Activated CD8-positive, alpha-beta memory T cell treated with anti-CD3 and anti-CD28 coated beads, Interleukin-2, amount 50 U/mL, for 1 hour (primary cell): ENCODE results near the gene GCLC.
"Not testable (repeated sequence)": the region's sequence is repeated elsewhere in the genome, so short reads cannot be mapped to it uniquely, and the experiment has no call there.

Experiments
- DNase-seq: peaks from one replicate; pipeline ENCODE4 v3.0.0-alpha.2; 2020; ENCODE audit errors: extremely low read depth

Gene GCLC

GRCh38 chr6:53544470-53545308, at the start of gene GCLC:
Gene GCLC, minus strand, starts transcription at chr6:53545101. Its CDS starts 456 bp downstream, at chr6:53544645.
- peak; percentile 66 for DNase-seq

GRCh38 chr6:53594596-53594995, 49.7 kb upstream of the GCLC start:
- DNase-seq, result no peak

DNA sequence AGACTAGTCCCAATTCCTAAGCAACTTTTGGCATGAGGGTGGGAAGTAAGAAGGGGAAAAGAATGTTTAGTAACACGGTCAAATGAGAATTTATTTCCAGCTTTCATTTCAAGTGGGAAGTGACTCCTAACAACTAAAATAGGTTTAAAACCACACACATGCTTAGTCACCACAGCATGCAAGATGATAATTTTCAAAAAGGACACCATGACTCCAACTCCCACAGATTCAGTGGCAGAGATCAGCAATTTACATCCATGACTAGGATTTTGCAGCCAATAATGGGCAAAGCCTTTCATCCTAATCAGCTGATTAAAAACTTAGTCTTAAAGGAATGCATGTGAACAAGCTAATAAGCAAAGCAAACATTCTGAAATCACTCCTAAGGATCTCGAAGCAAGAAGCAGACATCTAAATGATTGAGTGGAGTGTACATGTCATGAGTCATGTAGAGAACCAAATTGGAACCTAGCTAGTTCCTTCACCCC, 48.1 kb upstream of the GCLC start:
- DNase-seq, result no peak

- no peak for DNase-seq
Observed at GRCh38 chr6:53591873-53592272, 47.0 kb upstream of the GCLC start.

DNA sequence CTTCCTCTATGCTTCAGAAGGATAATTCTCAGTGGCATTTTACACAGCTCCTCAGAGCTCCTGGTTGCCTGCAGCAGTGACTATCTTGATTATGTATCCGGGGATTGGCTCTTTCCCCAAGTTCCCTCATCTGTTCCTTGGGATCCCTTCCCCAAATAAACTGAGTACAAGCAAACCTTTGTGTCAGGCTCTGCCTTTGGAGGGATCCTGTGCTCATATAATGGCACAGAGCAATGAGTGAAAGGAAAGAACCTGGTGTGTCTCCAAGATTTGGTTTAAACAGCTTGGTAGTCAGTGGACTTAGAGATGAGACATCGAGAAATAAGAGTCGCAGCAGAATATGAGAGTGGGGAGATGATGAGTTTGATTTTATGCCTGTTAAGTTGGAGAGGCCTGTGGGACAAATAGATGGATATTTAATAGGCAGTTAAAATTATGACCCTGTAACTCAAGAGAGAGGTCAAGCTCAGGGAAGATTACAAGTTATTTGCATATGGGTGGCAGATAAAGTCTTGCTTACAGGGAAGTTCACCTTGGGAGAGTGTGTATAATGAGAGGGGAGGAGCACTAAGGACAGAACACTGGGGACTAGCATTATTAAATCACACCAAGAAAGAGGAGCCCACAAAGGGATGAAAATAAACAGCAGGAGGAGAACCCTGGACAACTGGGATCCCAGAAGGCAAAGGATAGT, 44.1 kb upstream of the GCLC start:
- DNase-seq, result no peak

DNA sequence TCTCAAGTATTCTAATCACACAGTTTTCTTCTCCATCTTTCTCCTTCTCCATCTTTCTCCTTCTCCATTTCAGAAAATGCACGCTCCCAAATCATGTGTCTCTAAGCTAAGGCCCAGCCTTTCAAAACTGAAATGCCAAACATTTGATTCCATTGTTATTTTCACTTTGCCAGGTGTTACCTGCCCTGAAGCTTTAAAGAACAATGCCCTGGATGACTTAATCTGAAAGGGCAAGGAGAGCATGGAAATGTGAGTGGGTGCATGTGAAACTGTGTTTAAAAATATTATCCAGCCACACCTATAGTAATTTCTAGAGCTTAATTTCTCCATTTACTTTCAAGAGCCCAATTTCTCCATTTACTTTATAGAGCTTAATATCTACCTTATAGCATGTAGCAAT, 42.4 kb upstream of the GCLC start:
- DNase-seq, result no peak

DNA sequence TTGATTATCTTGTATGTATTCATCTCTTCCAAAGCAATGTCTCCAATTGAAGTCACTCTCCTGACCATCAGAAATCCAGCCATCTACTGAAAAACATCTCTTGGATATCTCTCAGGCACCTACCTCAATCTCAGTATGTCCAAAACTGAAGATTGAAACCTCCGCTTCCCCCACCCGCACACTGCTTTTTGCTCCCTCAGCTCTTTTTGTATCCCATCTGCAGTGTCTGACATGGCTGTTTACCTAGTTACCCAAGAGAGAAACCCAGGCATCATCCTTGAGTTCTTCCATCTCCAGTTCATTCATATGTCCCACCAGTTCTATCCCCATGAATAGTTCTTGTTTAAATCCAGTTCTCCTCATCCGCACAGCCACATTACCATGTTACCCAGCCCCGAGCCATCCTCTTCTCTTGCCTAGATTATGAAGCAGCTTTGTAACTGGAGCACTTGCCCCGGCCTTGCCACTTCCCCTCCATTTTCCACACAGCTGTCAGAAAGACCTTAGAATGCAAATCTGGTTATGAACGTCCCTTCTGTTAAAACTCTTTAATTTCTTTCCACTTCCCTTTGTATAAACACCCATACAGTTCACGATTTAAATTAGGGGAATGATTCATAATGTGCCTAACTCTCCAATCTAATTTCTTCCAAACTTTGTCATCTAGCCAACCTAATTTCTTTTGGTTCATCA, 40.5 kb upstream of the GCLC start:
- DNase-seq, result no peak

DNA sequence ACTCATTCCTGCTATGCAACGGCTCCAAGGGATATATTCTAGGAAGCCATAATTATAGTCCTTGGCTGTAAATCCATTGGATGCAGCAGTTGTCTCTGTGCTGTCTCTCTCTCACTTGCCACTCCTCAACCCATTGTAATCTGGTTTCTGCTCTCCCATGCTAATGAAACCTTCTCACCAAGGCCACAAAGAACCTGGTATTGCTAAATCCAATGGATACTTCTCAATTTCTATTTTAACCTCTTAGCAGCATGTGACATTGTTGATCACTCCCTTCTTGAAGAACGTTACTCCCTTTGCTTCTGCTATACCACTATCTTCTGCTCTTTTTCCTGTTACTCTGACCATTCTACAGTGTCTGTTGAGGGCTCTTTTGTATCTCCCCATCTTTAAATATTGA, 39.8 kb upstream of the GCLC start:
- no peak for DNase-seq

DNA sequence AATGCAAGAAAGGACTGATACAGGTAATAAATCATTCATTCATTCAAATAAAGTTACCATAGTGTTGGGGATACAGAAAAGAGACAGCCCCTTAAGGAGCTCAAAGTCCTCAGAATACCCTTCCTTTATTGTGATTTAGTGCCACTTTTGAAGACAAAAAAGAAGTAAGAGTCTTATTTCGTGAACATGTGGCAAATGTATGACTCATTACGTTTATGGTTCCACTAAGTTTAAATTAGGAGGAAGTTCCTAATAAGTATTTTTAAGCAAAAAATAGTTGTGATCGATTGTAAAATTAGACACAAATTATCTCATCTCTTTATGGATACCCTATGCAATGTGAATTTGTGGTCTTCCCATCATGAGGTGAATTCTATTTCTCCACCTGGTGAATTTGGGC, 38.5 kb upstream of the GCLC start:
- DNase-seq, result no peak

GRCh38 chr6:53582963-53583362, 38.1 kb upstream of the GCLC start:
- DNase-seq, result no peak

GRCh38 chr6:53581856-53582255, 37.0 kb upstream of the GCLC start:
- DNase-seq, result no peak

GRCh38 chr6:53581173-53581773, 36.4 kb upstream of the GCLC start:
- DNase-seq, result no peak

GRCh38 chr6:53579338-53579737, 34.4 kb upstream of the GCLC start:
- no peak for DNase-seq

DNA sequence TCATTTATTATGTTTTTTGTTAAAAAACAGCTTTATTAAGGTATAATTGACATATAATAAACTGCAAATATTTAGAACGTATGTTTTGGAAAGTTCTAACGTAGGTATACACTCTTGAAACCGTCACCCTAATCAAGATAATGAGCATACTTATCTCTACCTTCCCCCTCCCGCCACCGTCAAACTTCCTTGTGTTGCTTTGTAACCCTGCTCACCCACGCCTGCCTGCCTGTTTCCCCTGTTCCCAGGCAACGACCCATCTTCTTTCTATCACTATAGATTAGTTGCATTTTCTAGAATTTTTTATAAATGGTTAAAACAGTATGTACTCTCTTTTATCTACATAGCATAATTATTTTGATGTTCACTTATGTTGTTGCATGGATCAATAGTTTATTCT, 33.5 kb upstream of the GCLC start:
- no peak for DNase-seq

DNA sequence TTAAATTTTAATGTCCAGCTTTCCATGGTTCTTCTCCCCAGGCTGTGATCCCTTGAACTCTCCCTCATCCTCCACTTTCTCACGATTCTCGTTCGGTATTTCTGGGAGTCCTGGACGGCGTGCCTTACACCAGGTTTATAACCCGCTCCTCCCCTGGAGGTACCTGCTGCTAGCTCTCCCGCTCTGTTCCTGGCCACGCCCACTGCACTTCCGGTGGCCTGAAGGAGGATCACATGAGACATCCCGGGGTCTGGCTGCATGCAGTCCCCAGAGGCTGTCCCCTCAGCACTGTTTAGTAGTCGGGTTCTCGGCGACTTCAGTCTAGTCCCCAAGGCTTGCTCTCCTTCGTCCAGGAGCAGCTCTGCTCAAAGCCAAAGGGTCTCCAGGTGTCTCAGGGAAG, 28.4 kb upstream of the GCLC start:
- DNase-seq, result no peak

DNA sequence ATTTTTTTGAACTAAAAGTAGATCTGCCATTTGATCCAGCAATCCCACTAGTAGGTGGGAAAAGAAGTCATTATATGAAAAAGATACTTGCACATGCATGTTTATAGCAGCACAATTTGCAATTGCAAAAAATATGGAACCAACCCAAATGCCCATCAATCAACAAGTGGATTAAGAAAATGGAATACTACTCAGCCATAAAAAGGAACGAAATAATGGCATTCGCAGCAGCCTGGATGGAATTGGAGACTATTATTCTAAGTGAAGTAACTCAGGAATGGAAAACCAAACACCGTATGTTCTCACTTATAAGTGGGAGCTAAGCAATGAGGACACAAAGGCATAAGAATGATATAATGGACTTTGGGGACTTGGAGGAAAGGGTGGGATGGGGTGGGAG, 27.5 kb upstream of the GCLC start:
- not testable (repeated sequence) for DNase-seq

DNA sequence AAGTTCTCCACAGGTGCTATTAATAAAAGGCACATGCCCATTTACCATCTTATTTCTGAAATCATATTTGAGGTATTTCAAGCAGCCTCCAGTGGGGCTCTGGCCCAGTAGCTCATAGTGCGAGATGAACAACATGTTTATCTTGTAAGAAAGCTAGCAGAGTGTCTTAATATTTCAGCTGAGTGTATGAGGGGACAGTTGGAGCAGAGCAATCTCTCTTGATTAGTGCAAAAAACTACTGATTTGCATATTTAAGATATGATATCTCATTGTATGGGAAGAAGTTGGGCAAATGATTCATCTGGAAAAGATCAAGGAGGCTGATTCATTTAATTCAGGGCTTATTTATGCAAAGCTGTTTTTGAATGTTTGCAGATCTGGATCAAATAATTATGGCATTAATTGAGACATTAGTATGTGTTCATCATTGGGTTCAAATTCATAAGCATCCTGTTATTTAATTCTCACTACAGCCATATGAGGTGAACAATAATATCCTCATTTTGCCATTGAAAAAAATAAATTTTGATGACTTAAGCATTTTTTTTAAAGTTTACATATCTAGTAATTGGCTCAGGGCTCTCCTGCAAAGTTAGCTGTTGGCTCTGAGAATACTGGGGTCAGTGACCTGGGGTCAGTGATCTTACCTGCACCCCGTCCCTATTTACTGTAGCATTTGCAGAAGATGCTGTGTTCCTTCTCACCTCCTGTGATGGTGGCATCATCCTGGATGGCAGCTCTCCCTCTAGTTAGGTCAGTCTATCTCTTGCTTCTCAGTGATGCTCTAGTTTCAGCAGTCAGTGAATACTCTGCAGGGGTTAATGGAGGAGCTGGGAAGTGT, 24.1 kb upstream of the GCLC start:
- DNase-seq, result no peak

DNA sequence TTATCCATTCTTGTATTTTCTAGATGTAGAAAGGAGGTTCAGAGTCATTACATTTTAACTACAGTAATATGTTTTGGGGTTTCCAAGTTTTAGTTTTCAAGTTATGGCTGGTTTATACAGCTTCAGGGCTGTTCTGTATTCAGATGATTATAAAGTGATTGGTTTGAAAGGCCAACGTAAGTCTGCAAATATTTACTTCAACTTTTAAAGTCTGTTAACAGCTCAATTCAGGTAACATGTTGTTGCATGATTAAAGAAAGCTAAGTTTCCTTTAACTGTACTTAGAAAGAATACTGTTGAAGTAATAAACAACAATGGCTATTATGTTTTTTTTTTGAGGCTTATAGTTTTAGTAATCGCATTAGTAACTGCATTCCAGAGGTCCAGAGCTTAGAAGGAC, 22.8 kb upstream of the GCLC start:
- no peak for DNase-seq

DNA sequence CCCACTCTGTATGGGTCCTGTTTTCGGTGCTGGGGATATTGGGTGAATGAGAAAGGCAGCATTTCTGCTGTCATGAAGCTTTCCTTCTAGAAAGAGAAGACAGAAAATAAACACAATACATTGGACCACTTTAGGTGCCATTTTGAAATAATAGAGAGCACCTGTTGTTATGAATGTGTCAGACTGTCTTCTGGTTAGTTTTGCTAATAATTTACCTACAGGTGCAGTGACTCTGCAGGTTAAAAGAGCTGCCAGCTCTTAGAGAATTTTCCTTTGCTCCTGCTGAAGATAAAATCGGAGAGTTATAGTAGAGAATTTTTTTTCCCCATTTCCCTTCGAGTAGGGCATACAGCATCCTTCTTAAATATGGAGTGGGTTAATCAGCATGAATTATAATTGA, 21.9 kb upstream of the GCLC start:
- DNase-seq, result no peak

- DNase-seq, result no peak
Observed at GRCh38 chr6:53565886-53566285, 21.0 kb upstream of the GCLC start.

- no peak for DNase-seq
Observed at GRCh38 chr6:53564401-53565065, 19.6 kb upstream of the GCLC start.
